ENCODE results near the gene TGFBR2.

The TGFBR2 gene

DNA sequence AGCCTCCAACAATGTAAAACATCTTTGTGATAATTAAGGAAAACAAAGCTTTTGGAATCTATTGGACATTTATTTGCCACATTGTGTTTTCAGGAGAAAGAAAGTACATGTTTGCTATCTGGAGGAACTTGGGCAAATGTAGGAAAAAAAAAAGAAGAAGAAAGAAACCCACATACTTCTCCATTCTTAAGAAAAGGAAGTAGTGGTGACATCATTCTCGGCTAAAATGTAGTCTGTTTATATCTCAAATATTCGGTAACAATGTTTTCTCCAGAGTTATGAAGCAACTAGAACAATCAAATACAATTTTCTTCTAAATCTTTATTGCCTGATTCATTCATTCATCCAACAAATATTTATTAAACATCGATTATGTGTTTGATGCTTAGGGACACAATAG is 2.3 kb upstream of the TGFBR2 start:
- DNase-seq: no peak

DNA sequence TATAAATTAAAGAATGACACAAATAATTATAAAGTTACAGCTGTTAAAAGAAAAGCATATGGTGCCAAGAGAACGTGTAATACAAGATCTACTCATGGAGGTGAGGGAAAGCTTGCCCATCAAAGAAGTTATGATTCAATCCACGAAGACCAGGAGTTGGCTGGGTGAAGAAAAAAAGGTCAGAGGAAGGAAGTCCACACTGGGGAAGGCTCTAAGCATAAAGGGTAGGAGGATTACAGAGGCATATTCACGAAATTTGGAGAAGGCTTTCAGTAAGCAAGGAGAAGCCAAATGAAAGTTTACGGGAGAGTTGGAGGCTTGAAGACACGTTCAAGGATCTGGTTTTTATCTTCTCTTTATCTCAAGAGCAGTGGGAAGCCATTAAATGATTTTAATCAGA is 1.8 kb upstream of the TGFBR2 start:
- DNase-seq: no peak

DNA sequence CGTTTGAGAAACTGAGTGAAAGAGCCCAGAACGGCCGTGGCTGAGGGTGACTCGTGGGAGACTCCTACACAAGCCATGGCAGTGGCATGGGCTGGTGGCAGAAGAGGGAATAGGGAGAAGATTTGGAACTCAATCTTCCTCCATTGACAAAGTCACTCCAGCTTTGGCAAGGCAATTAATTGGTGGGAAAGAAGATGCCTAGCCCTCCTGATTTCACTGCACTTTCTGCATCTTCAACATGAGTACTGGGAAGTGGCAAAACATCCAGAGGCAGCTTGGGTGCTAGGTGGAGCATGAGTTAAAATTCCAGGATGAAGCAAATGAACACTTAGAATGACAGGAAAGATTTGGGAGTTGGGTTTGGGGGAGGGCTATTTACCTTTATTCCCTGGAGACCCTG is 1.4 kb upstream of the TGFBR2 start:
- no peak for DNase-seq

DNA sequence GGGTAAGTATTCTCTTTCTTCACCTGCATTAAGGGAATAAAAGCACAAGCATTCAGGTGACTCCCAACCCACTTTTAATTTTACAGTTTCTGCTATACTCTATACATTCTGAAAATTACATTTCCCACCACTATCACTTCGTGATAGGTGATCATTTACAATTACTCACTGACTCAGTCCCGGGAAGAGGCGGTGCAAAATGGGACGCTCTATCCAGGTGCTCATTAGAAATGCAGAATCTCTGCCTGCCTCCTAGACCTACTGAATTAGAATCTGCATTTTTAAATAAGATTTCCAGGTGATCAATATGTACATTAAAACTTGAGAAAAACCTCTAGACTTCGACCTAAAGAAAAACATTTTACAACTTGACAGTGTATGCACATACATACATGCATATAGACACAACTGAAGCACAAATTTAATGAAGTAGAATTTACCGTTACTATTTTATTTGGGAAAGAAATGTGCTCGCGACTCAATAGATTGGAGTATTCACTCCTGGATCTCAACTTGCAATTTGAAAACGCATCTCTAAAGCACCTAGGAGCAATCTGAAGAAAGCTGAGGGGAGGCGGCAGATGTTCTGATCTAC is 598 bp upstream of the TGFBR2 start:
- no peak for DNase-seq

DNA sequence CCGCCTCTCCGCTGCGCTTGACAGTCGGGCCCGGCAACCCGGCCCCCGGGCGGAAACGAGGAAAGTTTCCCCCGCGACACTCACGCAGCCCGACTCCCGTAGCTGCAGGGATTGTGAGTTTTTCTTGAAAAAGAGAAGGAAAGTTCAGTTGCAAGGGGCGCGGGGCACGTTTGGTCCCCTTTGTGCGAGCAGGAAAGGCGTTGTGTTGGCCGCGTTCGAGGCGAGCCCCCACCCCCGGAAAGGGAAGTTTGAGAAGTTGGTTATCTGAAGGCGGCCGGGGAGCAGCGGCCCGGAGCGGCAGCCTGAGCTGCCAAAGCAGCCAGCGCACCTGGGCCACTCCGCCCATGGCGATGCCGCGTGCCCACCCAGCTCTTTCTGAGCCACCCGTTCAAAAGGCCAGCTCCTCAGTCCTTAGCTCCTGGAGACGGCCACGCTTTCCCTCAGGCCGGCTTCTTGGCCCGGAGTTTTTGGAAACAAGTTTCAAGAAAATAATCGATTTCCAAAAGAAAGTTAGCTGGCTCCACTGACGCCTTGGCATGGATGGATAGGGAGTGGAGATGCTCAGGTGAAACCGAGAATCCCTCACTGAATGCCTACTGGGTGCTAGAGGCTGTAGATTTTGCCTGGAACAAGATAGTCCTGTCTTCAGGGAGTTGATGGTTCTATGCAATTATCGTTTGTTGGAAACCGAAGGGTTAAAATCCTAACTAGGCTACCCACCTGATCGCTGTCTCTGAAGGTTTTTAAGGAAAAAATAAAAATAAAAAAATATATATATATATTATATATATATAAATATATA is 832 bp downstream of the TGFBR2 start:
- DNase-seq: no peak

DNA sequence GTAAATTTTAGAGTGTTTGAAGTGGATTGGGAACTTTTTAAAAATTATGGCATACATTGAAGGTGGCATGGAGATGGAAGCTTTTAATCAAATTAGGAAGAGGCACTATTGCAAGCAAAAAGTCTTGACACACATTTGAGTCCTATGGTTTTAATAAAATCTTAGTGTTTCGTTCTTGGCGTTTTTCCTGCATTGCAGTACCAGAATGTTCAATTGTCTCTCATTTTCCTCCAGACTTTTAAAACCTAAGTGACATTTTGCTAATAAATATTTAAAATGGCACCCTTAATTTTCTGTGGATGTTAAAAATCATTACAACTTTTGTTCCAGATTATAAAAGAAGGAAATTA is 2.2 kb downstream of the TGFBR2 start:
- no peak for DNase-seq

DNA sequence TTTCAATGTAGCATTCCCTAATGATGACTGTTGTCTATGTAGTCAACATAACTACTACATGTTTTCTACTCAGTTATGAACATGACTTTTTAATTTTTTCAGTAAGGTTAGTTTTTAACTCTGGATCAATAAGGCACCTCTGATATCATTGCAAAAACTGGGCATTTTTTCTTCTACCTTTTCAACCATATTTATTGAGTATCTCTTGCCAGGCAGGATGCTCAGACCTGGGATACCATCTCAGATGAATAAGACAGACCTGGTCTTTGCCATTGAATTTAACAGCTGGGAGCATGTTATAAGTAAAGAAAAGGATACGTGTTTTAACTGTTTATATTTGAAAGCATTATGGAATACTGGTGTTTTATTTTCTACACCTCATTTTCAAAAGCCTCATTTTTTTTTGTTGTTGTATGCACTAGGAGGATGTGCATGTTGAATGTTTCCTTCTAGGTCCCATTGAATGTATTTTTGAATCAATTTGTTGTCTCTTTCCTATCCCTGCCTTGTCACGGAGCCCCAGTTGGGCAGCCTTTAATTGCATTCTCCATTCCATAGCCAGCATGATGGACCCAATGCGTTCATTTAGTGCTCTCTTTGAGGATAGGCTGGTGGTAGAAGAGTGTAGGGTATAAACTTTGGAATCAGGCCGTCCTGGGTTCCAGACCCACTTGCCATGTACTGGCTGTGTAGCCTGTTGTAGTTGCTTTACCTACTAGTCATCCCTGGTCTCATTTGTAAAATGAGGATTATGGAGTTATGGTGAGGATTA is 3.7 kb downstream of the TGFBR2 start:
- DNase-seq: no peak

DNA sequence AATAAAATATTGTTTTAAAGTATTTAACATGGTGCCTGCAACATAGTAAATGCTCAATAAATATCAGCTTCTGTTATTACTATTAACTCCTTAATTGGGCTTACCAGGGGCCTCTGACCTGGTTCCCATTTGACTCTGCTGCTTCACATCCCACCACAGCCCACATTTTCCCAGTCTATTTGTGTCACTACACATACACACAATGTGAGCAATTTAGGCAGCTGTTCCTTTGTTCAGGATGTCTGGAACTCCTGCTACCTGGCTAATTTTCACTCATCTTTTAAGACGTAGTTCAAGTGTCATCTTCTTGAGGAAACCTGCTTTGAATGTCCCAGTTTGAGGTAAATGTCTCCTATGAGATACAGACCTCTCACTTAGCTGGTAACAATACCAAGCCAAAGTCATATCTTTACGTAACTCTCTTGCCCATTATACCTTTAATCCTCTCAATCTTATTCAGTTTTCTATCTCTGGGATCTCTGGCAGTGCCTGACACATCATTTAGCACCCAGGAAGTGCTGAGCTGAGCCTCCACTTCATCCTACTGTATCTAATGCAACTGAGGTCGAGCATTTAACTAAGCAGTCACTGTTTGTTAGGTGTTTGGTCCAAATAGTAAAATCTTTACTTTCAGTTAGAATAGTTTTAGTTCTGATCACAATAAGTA is 4.4 kb downstream of the TGFBR2 start:
- DNase-seq: no peak

DNA sequence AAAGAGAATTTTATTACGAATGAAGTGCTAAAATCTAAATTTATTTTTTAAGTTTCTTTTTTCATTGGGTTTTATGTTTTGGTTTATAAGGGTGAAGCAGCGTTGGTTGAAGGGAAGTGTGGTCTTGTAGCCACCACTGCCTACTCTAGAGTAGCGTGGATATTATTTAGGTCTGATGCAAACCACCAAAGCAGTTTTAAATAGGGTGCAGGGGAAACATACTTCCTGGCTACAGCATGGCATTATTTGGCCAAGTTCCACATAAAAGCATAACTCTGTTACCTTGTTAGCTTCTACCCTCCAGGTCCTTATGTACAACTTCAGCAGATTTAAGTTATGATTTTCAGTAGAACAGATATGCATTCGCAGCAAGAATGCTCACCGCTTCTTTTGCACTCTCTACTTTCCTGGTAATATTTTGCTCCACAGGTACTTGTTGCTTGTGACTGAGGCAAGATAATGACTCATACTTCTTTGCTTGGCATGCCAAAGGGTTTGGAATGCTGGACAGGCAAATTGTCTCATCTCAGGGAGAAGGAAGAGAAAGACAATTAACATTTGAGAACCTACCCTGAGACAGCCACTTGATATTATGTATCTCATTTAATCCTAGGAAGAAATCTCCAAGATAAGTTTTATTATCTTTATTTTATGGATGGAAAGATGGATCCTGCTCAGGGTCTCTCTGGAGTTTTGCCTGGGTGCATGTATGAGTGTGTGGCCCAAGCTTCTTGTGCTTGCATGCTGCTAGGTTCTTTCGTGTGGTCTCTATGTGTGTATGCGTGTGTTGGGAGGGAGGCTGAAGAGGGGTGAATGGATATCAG is 5.4 kb downstream of the TGFBR2 start:
- no peak for DNase-seq

DNA sequence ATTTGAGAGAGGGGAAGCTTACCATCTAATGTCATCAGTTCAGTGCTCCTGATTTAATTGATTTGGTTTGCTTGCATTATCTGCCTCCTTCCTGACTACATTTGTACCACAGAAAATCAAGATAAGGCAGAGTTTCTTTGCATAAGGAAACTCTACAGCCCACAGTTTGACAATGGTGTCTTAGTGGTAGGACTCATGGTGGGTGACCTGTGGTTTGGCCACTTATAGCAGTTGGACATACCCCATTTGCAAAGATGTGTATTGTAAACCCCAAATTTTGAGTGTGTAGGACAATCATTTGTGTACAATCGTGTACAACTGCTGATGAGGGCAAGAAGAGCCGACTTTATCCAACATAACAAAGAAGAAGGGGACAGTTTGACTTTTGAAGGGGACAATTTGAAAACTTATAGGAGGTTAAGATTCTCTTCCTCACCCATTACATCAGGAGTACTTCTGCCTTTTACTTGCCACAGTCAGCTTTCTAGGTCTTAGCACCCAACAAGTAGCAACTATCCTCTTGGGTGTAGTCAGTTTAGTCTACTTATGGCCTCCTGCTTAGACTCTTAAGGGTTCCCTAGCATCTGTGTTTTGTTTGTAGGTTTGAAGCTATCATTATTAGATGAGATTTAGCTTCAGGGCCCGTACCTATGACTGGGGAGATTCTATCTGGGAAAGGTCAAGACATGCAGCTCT is 6.2 kb downstream of the TGFBR2 start:
- DNase-seq: no peak

DNA sequence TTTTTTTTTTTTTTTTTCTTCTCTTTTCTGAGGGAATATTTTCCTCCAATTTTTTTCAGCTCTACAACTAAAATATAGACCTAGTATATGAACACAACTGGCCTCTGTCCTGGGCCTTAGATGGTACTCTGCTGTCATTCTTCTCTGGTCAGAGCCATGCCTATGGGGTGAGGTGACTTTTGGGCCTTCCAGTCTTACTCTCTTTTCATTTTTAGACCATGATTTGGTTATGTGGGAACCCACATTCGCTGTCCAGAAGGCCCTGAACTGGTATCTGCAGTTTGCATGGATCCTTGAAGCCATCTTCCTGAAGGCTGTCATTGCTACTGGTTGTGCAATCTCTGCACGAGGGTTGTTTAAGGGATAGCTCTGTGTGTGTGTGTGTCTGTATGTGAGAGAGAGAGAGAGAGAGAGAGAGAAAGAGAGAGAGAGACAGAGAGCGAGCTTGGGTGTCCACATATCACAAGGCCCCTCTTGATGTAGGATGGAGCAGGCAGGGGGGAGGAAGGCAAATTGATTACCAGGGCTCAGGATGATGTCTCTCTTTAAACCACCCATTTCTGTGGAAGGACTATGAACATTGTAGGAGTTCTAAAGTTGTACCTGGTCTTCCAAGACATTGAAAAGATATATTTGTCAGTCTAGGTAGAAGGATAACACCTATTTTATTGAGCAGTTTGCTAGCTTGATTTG is 6.9 kb downstream of the TGFBR2 start:
- DNase-seq: no peak

DNA sequence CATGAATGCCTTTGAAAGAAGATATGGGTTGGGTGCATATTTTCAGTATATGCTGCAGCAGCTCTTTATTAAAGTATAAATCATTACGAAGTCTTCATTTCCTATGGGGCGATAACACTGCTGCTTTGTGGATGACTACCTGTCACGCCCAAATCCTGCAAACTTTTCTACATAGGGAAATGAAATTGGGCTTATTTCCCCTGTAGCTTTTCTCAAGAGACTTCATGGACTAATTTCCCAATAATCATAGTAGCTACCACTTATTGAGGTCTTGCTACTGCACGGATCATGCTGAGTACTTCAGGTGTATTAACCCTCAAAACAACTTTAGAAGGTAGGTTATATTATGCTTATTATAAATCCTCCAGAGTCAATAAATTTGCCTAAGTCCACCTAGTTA is 8.0 kb downstream of the TGFBR2 start:
- no peak for DNase-seq

DNA sequence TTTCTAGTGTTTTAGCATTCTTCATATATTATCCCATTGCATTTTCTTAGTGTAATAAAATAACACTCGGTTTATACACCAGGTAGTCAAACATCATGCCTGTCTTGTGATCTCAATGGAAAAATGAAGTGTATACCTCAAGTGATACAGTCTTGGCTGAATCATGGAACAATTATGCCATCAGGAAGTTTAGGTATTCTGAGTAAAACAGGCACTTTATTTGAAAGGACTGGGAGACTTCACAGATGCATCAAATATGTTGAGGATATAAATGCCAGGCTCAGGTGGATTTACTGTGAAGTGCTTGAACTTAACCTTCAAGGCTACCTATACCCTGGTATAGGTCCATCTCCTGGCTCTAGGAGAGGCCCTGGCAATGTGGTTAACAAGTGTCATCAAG is 8.5 kb downstream of the TGFBR2 start:
- no peak for DNase-seq

DNA sequence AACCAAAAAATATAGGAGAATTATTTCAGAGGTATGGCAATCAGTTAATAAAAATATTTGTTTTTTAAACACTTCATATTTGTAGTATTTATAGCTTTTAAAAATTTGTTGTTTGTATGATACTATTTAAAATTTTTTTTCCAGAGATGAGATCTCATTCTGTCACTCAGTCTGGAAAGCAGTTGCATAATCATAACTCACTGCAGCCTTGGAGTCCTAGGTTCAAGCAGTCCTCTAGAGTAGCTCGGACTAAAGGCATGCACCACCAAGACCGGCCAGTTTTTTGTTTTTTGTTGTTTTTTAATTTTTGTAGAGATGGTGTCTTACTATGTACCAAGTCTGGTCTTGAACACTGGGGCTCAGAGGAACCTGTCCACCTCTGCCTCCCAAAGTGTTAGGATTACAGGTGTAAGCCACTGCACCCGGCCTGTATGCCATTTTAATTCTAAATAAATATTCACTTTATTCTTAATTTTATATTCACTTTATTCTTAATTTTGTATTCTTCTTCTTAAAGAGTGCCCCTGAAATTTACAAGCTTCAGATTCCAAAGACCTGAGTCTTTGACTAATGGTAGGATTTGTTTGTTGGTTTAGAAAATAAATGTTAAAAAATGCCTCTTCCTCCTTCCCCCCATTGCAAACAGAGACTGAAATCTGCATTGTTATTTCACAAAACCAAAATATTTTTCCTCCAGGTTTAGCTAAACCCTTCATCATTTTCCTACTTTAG is 9.4 kb downstream of the TGFBR2 start:
- DNase-seq: no peak

DNA sequence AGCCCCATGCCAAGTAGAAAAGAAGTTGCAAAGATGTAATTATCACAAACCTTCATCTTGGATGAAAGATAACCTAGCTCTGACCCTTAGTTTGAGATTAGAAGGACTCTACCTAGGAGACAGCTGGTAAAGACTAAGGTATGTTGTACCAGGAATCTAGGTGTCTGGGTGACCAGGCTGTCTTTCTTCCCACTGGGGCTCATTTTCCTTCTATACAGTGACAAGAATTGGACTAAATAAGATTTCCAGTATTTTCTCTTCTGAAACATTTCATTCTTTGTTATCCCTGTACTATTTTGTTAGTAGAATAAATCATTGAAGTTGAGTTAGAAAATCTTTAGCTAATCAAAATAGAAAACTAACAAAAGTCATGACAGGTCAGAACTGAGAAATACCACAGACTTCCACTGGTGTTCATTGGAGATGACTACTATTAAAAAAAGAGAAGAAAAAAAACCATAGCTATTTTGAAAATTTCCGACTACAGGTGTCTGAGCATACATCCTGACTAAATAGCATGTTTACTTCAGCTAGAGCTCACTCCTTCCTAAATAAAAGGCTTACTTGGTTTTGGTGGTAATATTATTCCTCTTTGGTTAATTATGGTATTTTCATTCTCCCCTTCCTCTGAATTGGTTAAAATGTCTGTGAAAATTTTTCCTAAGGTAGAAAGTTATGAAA is 10.1 kb downstream of the TGFBR2 start:
- DNase-seq: no peak

DNA sequence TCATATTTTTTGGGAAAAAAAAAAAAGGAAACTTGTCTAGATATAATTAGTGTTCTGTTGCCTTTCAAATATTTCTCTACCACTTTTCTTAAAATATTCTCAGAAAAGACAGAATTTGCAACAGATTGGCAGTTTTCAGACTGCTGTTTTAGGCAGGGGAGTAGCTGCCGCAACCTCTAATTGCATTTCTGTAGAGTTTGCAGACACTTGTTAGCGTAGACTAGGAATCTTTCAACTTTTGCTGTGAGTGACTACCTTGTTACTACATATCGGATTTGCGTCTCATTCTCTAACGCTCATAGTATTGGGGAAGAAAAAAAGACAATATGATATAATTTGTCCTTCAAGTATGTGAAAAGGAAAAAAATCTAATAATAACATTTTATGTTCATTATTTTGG is 10.7 kb downstream of the TGFBR2 start:
- DNase-seq: no peak

DNA sequence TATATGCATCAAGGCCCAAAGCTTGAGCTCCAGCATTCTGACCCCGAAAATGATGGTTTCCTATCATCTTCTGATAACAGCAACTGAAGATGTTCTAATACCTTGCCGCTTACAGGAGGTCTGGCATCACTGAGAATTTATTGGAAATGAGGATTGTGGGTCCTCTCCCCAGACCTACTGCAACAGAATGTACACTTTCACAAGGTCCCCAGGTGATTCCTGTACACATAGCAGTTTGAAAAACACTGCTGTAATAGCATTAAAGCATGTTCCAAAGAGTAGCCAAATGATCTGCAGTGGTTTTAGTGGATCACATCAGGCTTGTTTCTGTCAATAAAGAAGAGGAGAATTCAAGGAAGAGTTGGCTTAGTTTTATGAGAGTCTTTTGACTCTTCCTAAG is 11.3 kb downstream of the TGFBR2 start:
- DNase-seq: no peak

DNA sequence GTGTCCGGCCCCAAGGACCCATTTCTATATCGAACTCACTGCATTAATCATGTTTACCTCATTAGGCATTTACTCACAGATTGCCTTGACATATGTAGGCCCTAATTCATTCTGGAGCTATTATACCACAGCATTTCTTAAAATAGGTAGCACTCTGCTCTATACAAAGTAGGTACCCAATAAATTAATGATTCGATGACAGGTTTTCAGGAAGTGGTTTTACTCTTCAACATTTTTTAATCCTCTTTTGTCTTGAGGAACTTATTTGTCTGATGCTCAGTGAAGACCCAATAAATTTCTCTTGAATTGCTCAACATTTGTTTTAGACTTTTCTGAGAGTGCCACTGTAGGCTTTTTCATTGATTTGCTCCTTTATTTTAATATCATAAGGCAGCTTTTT is 12.1 kb downstream of the TGFBR2 start:
- no peak for DNase-seq

DNA sequence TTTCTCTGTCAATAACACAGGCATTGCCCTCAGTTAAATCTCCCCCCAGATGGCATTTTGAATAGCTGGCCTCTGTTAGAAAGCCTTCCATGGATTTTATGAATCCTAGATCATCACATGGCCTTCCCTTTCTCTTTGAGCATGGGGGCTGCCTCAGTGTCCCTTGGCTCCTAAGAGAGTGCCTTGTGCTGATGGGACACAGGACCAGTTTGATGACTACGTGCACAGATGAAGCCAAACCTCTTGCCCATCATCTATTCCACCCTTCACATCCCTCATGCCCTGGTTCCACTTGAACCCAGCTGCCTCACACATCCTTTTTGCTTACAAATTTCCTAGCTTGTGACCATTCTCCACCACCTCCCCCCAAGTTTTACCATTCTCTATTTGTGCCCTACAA is 12.9 kb downstream of the TGFBR2 start:
- no peak for DNase-seq

Measured in cerebellar nuclear complex (tissue), 1 donor.